Raji (cell line): ENCODE data around the gene FLRT2.

ENCODE experiments used
- POLR2A ChIP-seq: IDR thresholded peaks from 2 replicates; pipeline ENCODE4 v1.6.1; 2011; ENCODE audit warnings: low read depth, low read length, control low read depth; ENCODE audit not compliant: insufficient read depth

Gene FLRT2

DNA sequence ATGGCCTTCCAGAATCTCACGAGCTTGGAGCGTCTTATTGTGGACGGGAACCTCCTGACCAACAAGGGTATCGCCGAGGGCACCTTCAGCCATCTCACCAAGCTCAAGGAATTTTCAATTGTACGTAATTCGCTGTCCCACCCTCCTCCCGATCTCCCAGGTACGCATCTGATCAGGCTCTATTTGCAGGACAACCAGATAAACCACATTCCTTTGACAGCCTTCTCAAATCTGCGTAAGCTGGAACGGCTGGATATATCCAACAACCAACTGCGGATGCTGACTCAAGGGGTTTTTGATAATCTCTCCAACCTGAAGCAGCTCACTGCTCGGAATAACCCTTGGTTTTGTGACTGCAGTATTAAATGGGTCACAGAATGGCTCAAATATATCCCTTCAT is 92.2 kb downstream of the FLRT2 start:
- no peak for TF ChIP-seq POLR2A

DNA sequence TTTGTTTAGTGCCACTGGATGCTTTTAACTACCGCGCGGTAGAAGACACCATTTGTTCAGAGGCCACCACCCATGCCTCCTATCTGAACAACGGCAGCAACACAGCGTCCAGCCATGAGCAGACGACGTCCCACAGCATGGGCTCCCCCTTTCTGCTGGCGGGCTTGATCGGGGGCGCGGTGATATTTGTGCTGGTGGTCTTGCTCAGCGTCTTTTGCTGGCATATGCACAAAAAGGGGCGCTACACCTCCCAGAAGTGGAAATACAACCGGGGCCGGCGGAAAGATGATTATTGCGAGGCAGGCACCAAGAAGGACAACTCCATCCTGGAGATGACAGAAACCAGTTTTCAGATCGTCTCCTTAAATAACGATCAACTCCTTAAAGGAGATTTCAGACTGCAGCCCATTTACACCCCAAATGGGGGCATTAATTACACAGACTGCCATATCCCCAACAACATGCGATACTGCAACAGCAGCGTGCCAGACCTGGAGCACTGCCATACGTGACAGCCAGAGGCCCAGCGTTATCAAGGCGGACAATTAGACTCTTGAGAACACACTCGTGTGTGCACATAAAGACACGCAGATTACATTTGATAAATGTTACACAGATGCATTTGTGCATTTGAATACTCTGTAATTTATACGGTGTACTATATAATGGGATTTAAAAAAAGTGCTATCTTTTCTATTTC is 93.2 kb downstream of the FLRT2 start:
- no peak for TF ChIP-seq POLR2A

DNA sequence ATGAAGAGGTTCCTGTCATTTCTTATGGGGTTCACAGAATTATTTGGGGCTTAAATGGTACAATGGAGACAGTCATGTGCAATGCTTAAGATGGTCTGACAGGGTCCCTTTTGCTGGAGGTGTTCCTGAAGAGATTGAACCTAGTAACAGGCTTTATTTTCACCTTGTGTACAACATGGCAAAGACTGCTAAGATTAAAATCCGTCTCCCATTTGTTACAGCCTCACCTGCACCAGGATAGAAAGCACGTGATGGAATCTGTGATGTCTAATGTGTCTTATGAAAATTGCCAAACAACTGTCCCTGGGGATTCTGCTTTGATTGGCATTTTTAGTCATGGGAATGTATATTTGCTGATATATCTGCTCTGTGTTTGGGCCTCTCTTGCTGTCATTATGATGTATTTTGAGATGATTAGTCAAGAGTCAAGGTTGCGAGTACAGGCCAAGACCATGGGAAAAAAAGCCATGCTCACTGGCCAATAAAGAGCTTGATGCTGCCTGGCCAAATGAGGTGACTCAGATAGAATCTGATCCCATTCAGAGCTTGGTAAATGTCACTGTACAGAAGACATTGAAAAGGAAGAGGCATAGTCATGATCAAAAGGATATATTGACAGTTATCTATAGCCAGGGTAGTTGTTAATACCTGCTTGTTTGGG is 96.1 kb downstream of the FLRT2 start:
- no peak for TF ChIP-seq POLR2A

DNA sequence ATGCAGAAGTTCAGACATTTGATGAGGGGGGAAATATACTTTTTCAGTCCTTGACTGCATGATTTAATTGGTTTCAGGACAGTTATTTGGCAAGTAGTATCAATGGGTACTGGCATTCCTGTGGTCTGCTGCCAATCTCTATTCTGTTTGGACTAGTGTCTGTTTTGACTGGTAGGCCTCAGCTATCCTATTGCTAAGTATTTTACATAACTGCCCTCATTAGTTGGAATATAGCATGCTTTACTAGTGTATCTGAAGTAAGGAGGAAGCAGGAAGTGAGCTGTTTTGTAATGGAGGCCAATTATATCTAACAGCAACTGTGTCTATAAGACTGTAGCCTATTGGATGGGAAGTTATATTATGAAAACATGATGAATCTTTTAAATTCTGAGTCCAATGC is 104.3 kb downstream of the FLRT2 start:
- TF ChIP-seq POLR2A, result no peak

DNA sequence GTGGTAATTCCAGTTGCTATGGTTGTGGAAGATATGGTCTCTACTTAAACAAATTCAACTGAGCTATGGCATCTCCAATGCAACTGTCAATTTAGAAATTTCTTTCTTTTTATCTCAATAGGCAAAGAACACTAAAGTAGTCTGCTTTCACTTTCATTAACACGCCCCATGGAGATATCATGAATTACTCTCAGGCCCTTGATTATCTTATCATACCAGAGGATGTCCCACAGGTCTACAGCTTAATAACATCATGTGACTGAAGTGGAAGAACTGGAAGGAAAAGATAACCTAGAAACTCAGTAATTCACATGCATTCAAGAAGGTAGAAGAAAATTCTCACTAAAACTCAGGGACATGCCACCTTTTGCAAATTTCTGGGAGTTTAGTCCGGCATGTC is 114.3 kb downstream of the FLRT2 start:
- TF ChIP-seq POLR2A, result no peak

DNA sequence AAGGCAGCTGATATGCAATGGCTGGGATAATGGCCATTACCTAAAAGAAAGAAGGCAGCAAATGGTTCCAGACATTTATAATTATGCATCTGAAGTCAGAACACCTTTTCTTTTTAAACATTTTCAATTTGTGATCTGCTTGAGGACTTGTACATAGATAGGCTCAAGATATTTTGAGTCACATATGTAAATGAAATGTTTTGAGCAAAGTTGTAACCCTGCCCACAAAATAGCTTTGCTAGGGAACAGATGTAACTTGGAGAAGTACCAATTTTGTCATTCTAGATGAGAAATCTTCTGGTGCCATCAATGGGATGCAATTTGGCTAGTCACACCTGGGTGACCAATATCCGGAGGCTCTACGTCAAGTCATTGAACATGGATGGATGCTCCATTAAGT is 123.1 kb downstream of the FLRT2 start:
- TF ChIP-seq POLR2A, result no peak

DNA sequence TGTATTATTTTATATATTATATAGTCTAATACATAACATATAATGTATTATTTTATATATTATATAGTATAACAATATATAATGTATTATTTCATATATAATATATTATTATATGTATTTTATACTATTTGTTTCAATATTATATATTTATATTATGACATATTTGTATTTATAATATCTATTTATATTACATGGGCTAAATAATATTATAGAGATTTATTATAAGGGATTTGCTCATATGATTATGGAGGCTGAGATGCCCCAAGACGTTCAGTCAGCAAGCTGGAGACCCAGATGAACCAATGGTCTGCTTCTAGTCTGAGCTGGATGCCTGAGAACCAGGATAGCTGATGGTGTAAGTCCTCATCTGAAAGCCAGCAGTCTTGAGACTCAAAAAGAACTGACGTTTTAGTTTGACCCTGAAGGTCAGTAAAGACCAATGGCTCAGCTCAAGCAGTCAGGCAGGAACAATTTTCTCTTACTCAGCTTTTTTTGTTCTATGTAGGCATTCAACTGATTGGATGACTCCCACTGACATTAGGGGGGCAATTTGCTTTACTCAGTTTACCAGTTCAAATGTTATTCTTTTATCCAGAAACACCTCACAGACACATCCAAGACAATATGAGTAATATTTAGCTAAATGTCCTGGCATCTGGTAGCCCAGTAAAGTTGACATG is 130.4 kb downstream of the FLRT2 start:
- TF ChIP-seq POLR2A, result no peak

DNA sequence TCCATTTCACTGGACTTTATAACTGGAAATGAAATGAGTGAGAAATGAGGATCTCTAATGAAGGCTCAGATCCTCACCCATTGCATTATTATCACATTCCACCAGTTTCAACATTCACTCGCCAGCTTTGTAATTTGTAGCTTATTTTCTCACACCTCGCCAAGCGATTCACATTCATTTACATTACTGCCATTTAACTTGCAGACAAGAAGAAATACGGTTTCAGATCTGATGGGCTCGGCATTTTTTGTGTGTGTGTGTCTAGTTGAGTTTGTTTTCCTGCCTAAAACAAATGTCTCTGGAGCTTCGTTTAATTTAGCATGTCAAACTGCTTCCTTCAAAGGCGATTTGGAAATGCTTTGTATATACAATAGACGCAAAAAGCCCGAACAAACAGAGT is 132.2 kb downstream of the FLRT2 start:
- no peak for TF ChIP-seq POLR2A

DNA sequence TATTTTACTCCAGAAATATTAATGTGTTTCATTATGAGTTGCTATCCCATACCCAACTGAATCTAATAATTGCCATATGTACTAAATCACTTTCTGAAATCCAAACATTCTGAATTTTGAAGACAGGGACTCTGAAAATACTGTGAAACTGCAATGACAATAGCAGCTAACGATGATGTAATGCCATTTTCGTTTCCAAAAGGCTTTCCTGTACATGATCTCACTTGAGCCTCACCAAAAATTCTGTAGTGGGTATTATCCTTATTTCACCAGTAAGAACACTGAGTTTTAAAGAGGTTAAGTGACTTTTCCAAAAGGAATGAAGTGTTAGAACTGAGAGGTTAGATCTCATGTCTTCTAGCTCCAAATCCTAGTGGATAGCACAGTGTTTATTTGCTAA is 133.3 kb downstream of the FLRT2 start:
- TF ChIP-seq POLR2A, result no peak

DNA sequence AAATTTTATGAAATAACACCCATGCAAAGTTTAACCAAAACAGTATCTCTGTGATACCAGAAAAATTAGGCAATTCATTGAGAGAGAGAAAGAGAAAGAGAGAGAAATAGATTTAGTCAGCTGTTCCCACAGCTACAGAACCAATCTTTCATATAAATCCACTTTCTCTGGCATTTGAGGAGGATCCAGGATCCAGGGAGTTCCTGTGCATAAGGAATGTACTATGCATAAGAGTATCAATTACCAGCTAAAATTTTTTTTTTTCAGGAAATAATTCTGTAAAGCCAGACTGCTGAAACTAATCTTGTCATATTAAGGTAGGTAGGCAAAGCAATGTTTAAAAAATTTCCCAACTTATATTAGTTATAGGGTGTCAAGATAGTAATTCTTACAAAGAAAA is 133.7 kb downstream of the FLRT2 start:
- TF ChIP-seq POLR2A, result no peak

DNA sequence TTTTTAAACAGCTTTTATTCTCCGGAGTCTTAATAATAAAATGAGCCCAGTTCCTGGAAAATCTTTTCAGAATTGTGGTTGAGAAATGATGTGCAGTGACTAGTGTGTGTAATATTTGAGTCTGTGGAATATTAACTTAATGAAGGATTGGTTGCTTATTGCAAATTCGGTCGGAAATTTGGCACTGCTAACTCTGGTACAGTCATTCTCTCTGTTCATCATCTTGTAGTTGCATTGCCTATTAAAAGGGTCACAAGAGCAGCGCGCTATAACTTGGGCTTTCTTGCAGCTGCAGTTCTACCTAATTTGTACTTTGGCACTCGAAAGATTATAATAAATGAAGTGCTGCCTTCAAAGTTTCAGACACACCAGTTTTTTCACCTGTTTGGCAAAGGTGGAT is 146.0 kb downstream of the FLRT2 start:
- no peak for TF ChIP-seq POLR2A

DNA sequence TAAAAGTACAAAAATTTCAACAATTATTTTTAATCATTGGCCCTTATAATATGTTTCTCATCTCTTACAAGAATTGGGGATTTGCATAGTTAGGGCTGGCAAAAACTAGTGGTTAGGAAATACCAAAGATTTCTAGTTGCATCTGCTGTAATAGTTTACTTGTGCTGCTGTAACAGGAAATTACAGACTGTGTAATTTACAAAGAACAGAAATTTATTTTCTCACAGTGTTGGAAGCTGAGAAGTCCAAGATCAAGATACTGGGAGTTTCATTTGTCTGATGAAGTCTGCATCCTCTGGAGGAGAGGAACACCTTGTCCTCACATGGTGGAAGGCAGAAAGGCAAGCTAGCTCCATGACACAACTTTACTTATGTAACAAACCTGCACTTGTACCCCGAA is 157.0 kb downstream of the FLRT2 start:
- no peak for TF ChIP-seq POLR2A

DNA sequence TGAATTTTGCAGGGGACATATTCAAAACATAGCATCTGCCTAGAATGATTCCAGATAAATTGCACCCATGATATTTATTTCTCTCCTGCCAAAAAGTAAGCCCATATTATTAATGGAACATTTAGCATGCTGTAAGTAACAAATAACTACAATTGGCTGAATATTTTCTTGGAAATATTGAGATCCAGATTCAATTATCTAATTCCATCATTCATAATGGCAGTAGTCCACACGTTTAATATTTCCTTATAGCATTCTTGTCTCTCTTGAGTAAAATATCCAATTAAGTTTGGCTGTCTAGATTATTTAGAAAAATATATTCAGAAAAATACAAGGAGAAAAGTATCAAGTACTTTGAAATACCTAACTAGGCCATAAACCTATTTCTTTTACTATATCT is 157.5 kb downstream of the FLRT2 start:
- TF ChIP-seq POLR2A, result no peak

DNA sequence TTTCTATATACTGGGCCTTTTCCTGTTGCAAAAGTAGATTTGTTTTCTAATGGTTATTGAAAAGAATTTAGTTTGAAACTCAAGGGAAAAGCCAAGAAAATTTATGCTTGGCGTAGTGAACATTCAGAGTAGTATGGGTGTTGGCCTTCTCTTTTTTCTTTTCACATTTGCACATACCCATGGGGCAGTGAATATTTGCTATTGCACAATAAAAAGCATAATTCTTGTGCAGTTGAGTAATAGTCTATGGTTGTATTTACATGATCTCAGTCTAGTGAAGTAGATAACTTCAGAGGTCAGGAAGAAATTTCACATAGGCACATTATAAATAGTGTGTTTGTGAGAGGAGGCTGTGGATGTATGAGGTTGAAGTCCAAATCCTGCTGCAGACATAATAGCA is 158.1 kb downstream of the FLRT2 start:
- TF ChIP-seq POLR2A, result no peak

DNA sequence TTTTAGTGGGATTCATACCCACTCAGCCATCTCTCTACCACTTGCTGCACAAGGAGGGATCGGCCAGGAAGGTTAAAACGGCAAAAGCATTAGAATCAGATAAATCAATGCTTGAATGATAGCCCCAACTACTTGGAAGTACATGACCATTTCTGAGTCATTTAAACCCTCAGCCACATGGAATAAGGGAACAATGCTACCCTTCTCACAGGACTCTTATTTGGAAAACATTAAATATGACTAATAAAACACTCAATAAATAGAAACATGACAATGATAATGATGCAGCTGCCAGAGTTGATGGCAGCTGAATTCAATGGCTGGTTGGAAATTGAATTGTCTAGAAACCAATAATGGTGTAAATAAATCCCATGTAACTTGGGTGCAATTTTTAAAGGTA is 165.4 kb downstream of the FLRT2 start:
- no peak for TF ChIP-seq POLR2A

DNA sequence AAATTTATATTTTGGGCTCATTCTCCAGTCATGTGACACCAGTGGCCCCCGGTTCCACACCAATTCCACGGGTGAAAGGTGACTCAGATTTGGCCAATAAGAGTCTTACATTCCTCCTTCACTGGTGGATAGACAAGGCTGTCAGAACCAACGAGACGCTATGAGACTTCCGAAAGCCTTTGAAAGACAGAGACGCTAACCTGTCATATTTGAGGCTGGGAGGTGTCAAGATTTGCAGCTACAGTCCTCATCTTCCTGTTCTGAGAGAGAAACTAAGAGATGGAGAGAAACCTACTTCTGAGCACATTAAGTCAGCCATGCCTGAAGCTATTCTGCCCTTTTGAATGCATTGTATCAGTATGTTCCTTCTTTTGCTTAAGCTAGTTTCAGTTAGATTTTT is 171.2 kb downstream of the FLRT2 start:
- TF ChIP-seq POLR2A, result no peak
